Activated CD8-positive, alpha-beta memory T cell treated with anti-CD3 and anti-CD28 coated beads for 48 hours (primary cell): ENCODE data around the gene MBLAC1.
"Not testable (repeated sequence)": the region's sequence is repeated elsewhere in the genome, so short reads cannot be mapped to it uniquely, and the experiment has no call there.

ENCODE experiments used
- DNase-seq, 3 experiments: peaks; one replicate each; pipeline ENCODE4 v3.0.0-alpha.2; 2020; ENCODE audit warnings: low read depth in 2 of 3, low spot score in 2 of 3

The MBLAC1 gene

GRCh38 chr7:100120733-100121036 is 6.1 kb upstream of the MBLAC1 start:
- DNase-seq = no peak

- DNase-seq = no peak
Observed at GRCh38 chr7:100122067-100122466, 4.7 kb upstream of the MBLAC1 start.

GRCh38 chr7:100122568-100122967 is 4.2 kb upstream of the MBLAC1 start:
- no peak for DNase-seq

- no peak for DNase-seq
Observed at GRCh38 chr7:100124301-100125230, 2.2 kb upstream of the MBLAC1 start.

GRCh38 chr7:100126239-100126930 is 382 bp upstream of the MBLAC1 start:
- DNase-seq = no peak

- DNase-seq = no peak
Observed at GRCh38 chr7:100127866-100128636, 1.3 kb downstream of the MBLAC1 start.

DNA sequence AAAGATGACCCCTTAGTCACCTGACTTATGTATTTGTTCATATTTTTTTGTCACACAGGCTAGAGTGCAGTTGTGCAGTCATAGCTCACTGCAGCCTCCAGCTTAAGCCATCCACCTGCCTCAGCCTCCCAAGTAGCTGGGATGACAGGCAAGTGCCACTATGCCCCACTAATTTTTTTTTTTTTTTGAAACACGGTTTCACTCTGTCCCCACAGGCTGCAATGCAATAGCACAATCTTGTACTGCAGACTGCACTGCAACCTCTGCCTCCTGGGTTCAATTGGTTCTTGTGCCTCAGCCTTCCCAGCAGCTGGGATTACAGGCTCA is 1.8 kb downstream of the MBLAC1 start:
- DNase-seq = no peak

- not testable (repeated sequence) for DNase-seq
Observed at GRCh38 chr7:100130220-100130607, 3.4 kb downstream of the MBLAC1 start.

- DNase-seq = peak in 2 of 3 experiments; percentile 69 to 81
Observed at GRCh38 chr7:100130608-100131453, 4.1 kb downstream of the MBLAC1 start.

DNA sequence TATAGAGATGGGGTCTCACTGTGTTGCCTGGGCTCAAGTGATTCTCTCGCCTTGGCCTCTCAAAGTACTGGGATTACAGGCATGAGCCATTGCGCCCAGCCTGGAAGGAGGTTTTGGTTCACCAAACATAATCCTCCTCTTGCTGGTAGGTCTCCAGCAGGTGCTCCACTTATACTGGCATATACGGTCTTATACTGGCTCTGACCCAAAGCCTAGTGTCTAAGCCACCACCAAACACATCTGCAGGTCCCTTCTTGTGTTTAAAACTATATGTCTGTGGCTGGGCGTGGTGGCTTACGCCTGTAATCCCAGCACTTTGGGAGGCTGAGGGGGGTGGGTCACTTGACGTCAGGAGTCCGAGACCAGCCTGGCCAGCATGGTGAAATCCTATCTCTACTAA is 5.4 kb downstream of the MBLAC1 start:
- no peak for DNase-seq

GRCh38 chr7:100132697-100133151 is 6.0 kb downstream of the MBLAC1 start:
- peak in 1 of 3 experiments; percentile 34 for DNase-seq

- no peak for DNase-seq
Observed at GRCh38 chr7:100137851-100138760, 11.3 kb downstream of the MBLAC1 start.

DNA sequence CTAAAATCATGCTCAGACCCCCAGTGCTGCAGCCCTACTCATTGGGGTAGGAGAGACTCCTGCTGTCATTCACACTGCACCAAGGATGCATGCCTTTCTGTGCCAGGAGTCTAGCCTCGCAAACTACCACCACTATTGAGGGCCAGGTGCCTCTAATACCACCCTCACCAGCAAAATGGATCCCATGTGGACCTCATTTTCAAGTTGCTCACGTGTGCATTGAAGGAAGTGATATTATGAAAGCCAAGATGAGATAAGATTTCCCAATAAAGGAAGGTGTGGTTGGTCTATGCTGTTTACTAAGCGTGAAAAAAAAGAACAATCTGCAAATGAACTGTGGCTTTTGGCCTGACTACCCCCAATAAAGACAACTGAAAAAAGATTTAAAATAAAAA is 14.8 kb downstream of the MBLAC1 start:
- DNase-seq = no peak

GRCh38 chr7:100142461-100142860 is 15.7 kb downstream of the MBLAC1 start:
- DNase-seq = no peak

DNA sequence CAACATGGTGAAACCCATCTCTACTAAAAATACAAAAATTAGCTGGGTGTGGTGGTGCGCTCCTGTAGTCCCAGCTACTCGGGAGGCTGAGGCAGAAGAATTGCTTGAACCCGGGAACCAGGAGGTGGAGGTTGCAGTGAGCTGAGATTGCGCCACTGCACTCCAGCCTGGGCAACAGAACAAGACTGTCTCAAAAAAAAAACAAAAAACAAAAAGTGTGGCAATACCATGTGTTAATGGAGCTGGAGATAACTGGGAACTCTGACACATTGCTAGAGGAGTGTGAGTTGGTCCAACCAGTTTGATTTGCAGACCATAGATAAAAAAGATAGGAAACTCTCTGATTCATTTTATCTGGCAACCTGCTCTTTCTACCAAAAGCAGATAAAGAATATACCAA is 19.6 kb downstream of the MBLAC1 start:
- not testable (repeated sequence) for DNase-seq

DNA sequence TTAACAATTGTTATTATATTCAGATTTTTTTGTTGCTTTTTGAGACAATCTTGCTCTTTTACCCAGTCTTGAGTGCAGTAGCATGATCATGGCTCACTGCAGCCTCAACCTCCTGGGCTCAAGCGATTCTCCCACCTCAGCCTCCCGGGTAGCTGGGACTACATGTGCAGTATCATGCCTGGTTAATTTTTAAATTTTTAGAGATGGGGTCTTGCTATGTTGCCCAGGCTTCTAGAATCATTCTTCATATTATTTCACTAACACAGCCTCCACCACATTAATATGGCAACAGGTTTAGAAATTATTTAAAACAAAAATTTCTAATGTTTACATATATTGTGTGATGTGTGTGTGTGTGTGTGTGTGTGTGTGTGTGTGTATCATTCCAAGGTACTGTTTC is 20.5 kb downstream of the MBLAC1 start:
- DNase-seq = no peak

- DNase-seq = no peak
Observed at GRCh38 chr7:100148225-100148558, 21.4 kb downstream of the MBLAC1 start.

- peak; percentile 69 to 95 (median 92) for DNase-seq
Observed at GRCh38 chr7:100148559-100149328, 22.0 kb downstream of the MBLAC1 start, which contains the start of gene LAMTOR4. Gene LAMTOR4, plus strand, starts transcription at chr7:100148918. Its CDS starts 55 bp downstream, at chr7:100148973.

DNA sequence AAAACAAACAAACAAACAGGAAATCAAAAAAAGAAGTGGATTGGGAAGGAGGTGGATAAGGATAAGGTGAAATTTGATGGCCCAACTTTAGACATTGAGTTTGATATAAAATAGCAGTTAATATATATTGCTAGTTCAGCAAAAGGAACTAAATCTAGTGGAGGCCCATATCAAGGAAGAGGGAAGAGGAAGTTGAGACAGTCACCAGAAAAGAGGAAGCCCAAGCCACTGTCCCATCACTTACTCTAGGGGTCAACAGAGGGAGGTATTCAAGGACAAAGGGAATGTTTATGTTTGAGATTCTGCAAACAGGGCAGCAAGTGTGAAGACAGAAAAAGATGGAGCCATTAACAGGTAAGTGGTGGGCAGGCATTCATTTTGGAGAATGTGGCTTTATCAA is 25.6 kb downstream of the MBLAC1 start:
- DNase-seq = no peak
